IPS-20b (cell line): ENCODE results near the gene SEPTIN3.

Source experiments
- H3K27ac ChIP-seq: one replicate; pipeline ENCODE4 v1.5.1; 2013; ENCODE audit warnings: low read length
- H3K27me3 ChIP-seq: 2 replicates; pipeline ENCODE4 v1.6.1; 2013; ENCODE audit warnings: mild to moderate bottlenecking, low read length, inconsistent platforms; ENCODE audit not compliant: insufficient read depth
- H3K36me3 ChIP-seq: 2 replicates; pipeline ENCODE4 v1.6.1; 2013; ENCODE audit warnings: low read depth, mild to moderate bottlenecking, inconsistent platforms, low read length, moderate library complexity; ENCODE audit not compliant: insufficient read depth
- H3K4me1 ChIP-seq: 2 replicates; pipeline ENCODE4 v1.6.1; 2013; ENCODE audit warnings: mild to moderate bottlenecking, control low read depth, inconsistent platforms, low read length, moderate library complexity; ENCODE audit not compliant: insufficient read depth
- H3K4me3 ChIP-seq: 2 replicates; pipeline ENCODE4 v1.5.1; 2013; ENCODE audit warnings: mild to moderate bottlenecking, low read length, inconsistent platforms
- H3K9ac ChIP-seq: 2 replicates; pipeline ENCODE4 v1.6.1; 2013; ENCODE audit warnings: low read depth, mild to moderate bottlenecking, inconsistent platforms, low read length, moderate library complexity
- H3K9me3 ChIP-seq: 2 replicates; pipeline ENCODE4 v1.6.1; 2013; ENCODE audit warnings: mild to moderate bottlenecking, low read depth, low read length, inconsistent platforms; ENCODE audit not compliant: insufficient read depth

The SEPTIN3 gene

DNA sequence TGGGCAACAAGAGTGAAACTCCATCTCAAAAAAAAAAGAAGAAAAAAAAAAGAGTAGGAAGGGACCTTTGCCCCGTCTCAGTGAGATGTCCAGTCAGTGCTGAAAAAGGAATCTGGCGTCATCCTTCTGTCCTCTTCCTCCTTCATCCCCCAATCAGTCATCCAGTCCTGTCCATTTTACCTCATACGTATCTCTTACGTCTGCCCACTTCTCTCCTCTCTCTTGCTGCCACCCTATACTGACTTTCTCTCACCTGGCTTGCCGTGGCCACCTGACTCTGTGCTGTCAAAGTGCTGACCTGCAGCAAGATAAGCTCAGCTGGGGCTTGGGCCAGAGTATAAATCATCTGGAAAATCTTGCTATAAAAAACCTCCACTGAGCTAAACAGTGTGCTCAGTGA lies 13.6 kb downstream of the SEPTIN3 start:
- Histone ChIP-seq H3K4me1 (peaks cover 6% of the 10 kb centered on the region; the same call in 1 of the 2 replicates), H3K27me3 (no peaks in the 10 kb centered on the region; the same call in 1 of the 2 replicates), H3K36me3 (peaks cover 24% of the 10 kb centered on the region), H3K27ac (no peak overlapping the region), H3K4me3 (no peak overlapping the region), H3K9ac (no peak overlapping the region), H3K9me3 (no peaks in the 10 kb centered on the region)

GRCh38 chr22:41983513-41984405 lies 14.5 kb downstream of the SEPTIN3 start:
- H3K9ac ChIP-seq = no peak overlapping the region
- no peaks in the 10 kb centered on the region; the same call in 1 of the 2 replicates for H3K27me3 ChIP-seq
- H3K36me3 ChIP-seq = peaks cover 33% of the 10 kb centered on the region
- no peak overlapping the region for H3K4me3 ChIP-seq
- no peak overlapping the region for H3K27ac ChIP-seq
- no peaks in the 10 kb centered on the region for H3K9me3 ChIP-seq
- H3K4me1 ChIP-seq = no peaks in the 10 kb centered on the region

DNA sequence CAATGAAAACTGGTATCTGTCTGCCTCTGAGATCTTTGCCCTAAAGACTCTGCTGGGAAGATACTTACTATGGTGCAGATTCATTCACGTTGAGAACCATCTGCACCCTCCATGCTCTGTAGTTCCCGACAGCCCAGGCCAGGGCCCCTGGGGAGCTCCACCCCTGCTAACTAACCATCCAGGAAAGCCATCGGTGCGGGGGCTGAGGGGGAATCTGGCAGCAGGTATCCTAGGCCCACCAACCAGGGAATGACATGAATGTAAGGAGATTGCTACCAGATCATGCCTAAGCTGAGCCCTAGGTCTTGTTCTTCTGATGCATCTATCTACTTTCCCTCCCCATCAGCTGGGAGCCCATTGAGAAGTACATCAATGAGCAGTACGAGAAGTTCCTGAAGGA lies 18.0 kb downstream of the SEPTIN3 start:
- no peaks in the 10 kb centered on the region for H3K9me3 ChIP-seq
- H3K4me1 ChIP-seq = no peaks in the 10 kb centered on the region
- no peaks in the 10 kb centered on the region for H3K27me3 ChIP-seq
- H3K27ac ChIP-seq = no peak overlapping the region
- no peak overlapping the region for H3K9ac ChIP-seq
- no peak overlapping the region for H3K4me3 ChIP-seq
- peaks cover 51% of the 10 kb centered on the region for H3K36me3 ChIP-seq

DNA sequence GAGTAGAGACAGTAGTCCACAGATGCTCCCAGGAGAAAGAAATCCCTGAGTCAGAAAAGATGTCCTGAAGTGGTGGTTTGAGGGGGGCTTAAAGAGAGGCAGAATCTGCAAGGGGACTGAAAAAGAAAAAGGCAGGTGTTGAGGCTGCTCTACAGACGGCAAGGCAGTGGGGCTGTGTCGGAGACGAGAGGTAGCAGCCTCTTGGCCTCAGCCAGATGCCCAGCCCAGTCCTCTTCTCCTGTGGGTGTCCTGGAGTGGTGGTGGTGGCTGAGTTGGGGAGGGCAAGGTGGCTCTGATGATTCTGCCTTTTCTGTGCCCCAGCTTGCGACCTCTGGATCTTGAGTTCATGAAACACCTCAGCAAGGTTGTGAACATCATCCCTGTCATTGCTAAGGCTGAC lies 20.0 kb downstream of the SEPTIN3 start:
- H3K4me3 ChIP-seq = no peak overlapping the region
- H3K27ac ChIP-seq = no peak overlapping the region
- H3K9ac ChIP-seq = no peak overlapping the region
- H3K9me3 ChIP-seq = no peaks in the 10 kb centered on the region
- no peaks in the 10 kb centered on the region for H3K27me3 ChIP-seq
- no peaks in the 10 kb centered on the region for H3K4me1 ChIP-seq
- peaks cover 63% of the 10 kb centered on the region for H3K36me3 ChIP-seq

GRCh38 chr22:41991111-41991510 lies 21.9 kb downstream of the SEPTIN3 start:
- Histone ChIP-seq H3K4me1 (no peaks in the 10 kb centered on the region), H3K9ac (no peak overlapping the region), H3K9me3 (no peaks in the 10 kb centered on the region), H3K27ac (no peak overlapping the region), H3K4me3 (no peak overlapping the region), H3K27me3 (no peaks in the 10 kb centered on the region), H3K36me3 (peaks cover 82% of the 10 kb centered on the region)

- Histone ChIP-seq H3K9me3 (no peaks in the 10 kb centered on the region), H3K9ac (no peak overlapping the region), H3K4me1 (no peaks in the 10 kb centered on the region), H3K36me3 (peaks cover 77% of the 10 kb centered on the region), H3K27me3 (no peaks in the 10 kb centered on the region), H3K27ac (no peak overlapping the region), H3K4me3 (no peak overlapping the region)
Measured at GRCh38 chr22:41992496-41992895, 23.3 kb downstream of the SEPTIN3 start.

GRCh38 chr22:41995211-41995610 lies 26.0 kb downstream of the SEPTIN3 start:
- peaks cover 53% of the 10 kb centered on the region for H3K36me3 ChIP-seq
- no peak overlapping the region for H3K9ac ChIP-seq
- no peaks in the 10 kb centered on the region for H3K4me1 ChIP-seq
- no peak overlapping the region for H3K4me3 ChIP-seq
- H3K9me3 ChIP-seq = no peaks in the 10 kb centered on the region
- no peak overlapping the region for H3K27ac ChIP-seq
- H3K27me3 ChIP-seq = no peaks in the 10 kb centered on the region; the same call in none of the 2 replicates

DNA sequence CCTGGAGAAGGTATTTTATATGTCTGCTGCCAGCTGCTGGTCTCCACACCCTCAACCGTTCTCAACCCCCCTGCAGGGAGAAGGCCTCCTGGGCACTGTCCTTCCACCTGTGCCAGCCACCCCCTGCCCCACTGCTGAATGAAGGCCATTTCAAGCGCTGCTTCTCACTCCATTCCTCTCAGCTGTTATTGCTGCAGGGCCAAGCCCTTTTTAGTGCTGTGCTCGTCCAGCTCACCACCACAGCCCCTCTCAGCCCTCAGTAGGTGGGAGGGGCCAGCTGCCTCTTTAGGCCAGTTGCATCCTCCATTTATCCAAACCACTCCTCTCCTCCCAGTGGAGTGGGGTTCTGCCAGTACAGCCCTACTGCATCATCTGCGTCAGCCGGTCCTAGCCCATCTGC lies 27.6 kb downstream of the SEPTIN3 start:
- Histone ChIP-seq H3K36me3 (peaks cover 42% of the 10 kb centered on the region), H3K4me1 (no peaks in the 10 kb centered on the region), H3K4me3 (no peak overlapping the region), H3K27me3 (peaks cover 3% of the 10 kb centered on the region), H3K9me3 (no peaks in the 10 kb centered on the region), H3K27ac (no peak overlapping the region), H3K9ac (no peak overlapping the region)

- no peak within 1 kb of the TSS for H3K9ac ChIP-seq
Measured at GRCh38 chr22:41998361-41999261, 29.4 kb downstream of the SEPTIN3 start, which contains the start of gene WBP2NL. TSS of gene WBP2NL (plus strand) at chr22:41998788. CDS start at chr22:41998819, 31 bp downstream.

GRCh38 chr22:42000466-42000865 lies 31.2 kb downstream of the SEPTIN3 start:
- H3K9me3 ChIP-seq = no peaks in the 10 kb centered on the region

More at GRCh38 chr22:41998361-41999261, 29.4 kb downstream of the SEPTIN3 start, which contains the start of gene WBP2NL:
- Histone ChIP-seq H3K4me1 (no peaks in the 10 kb centered on the region), H3K4me3 (no peak within 1 kb of the TSS), H3K27me3 (peaks cover 3% of the 10 kb centered on the region), H3K9me3 (no peaks in the 10 kb centered on the region), H3K36me3 (peaks cover 27% of the 10 kb centered on the region), H3K27ac (no peak within 1 kb of the TSS)

DNA sequence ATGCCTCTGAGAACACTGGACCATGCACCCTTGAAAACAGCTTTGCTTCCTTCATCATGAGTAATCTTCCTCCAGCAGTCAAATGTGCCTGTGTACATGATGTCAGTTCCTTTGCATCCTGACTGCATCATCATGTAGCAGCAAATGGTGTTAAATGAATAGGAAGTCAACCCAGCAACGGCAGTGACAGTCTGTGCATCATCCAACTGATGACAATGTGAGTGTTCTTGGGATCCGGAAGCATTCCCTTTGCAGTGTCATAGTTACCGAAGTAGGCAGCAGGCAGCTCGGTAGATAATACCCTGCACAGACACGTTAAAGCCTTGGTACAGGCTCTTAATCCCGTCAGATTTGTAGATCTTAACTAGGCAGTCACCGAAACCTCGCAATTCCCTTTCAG lies 31.9 kb downstream of the SEPTIN3 start:
- Histone ChIP-seq H3K4me3 (no peak overlapping the region), H3K27ac (no peak overlapping the region), H3K9ac (no peak overlapping the region), H3K9me3 (no peaks in the 10 kb centered on the region), H3K4me1 (no peaks in the 10 kb centered on the region), H3K27me3 (peaks cover 3% of the 10 kb centered on the region), H3K36me3 (peaks cover 2% of the 10 kb centered on the region; the same call in 1 of the 2 replicates)

More at GRCh38 chr22:42000466-42000865, 31.2 kb downstream of the SEPTIN3 start:
- Histone ChIP-seq H3K4me1 (no peaks in the 10 kb centered on the region), H3K36me3 (peaks cover 8% of the 10 kb centered on the region; the same call in 1 of the 2 replicates), H3K9ac (no peak overlapping the region), H3K27me3 (peaks cover 3% of the 10 kb centered on the region), H3K27ac (no peak overlapping the region), H3K4me3 (no peak overlapping the region)
